ENCODE measurements around the gene DCST2. TPM values are rescaled to one million over a fixed set of nuclear protein-coding genes. Genes with fewer than 3 reads are reported as not detected.

The DCST2 gene
- total RNA-seq, 1 donor from 2014 or later: under 0.01 TPM

- TF ChIP-seq CTCF (IDR thresholded peaks at IDR 0.05; ENCODE audit: insufficient read depth, low read length, severe bottlenecking): no peak
- FAIRE-seq (no peak), DNase-seq (ENCODE audit: low read depth) (no peak)
- Histone ChIP-seq H3K36me3 (ENCODE audit: control insufficient read depth, insufficient read depth, low read length) (peaks cover 6% of the 10 kb centered on the region), H3K4me3 (ENCODE audit: low read depth, low read length) (no peak overlapping the region), H3K27me3 (ENCODE audit: control insufficient read depth, insufficient read depth, low read length) (no peaks in the 10 kb centered on the region)
These were observed 15.1 kb upstream of the DCST2 start for GRCh38 chr1:155048449-155049334.

GRCh38 chr1:155044812-155045657 lies 11.5 kb upstream of the DCST2 start:
- Histone ChIP-seq H3K27me3 (ENCODE audit: control insufficient read depth, insufficient read depth, low read length) (no peaks in the 10 kb centered on the region), H3K36me3 (ENCODE audit: control insufficient read depth, insufficient read depth, low read length) (no peaks in the 10 kb centered on the region), H3K4me3 (ENCODE audit: low read depth, low read length) (no peak overlapping the region)
- DNase-seq (ENCODE audit: low read depth) (peak; percentile 61), FAIRE-seq (no peak)
- TF ChIP-seq CTCF (IDR thresholded peaks at IDR 0.05; ENCODE audit: insufficient read depth, low read length, severe bottlenecking): peak; percentile 77

GRCh38 chr1:155044365-155044764 lies 10.8 kb upstream of the DCST2 start:
- no peak for DNase-seq (ENCODE audit: low read depth)
- no peak for TF ChIP-seq CTCF (IDR thresholded peaks at IDR 0.05; ENCODE audit: insufficient read depth, low read length, severe bottlenecking)
- Histone ChIP-seq H3K36me3 (ENCODE audit: control insufficient read depth, insufficient read depth, low read length) (no peaks in the 10 kb centered on the region), H3K27me3 (ENCODE audit: control insufficient read depth, insufficient read depth, low read length) (no peaks in the 10 kb centered on the region), H3K4me3 (ENCODE audit: low read depth, low read length) (no peak overlapping the region)
- no peak for FAIRE-seq

GRCh38 chr1:155043793-155044192 lies 10.2 kb upstream of the DCST2 start:
- TF ChIP-seq CTCF (IDR thresholded peaks at IDR 0.05; ENCODE audit: insufficient read depth, low read length, severe bottlenecking): no peak
- no peak for FAIRE-seq

GRCh38 chr1:155043301-155043702 lies 9.7 kb upstream of the DCST2 start:
- no peak for TF ChIP-seq CTCF (IDR thresholded peaks at IDR 0.05; ENCODE audit: insufficient read depth, low read length, severe bottlenecking)
- Histone ChIP-seq H3K36me3 (ENCODE audit: control insufficient read depth, insufficient read depth, low read length) (no peaks in the 10 kb centered on the region), H3K4me3 (ENCODE audit: low read depth, low read length) (no peak overlapping the region), H3K27me3 (ENCODE audit: control insufficient read depth, insufficient read depth, low read length) (no peaks in the 10 kb centered on the region)
- no peak for FAIRE-seq
- DNase-seq (ENCODE audit: low read depth): no peak

More at GRCh38 chr1:155043793-155044192, 10.2 kb upstream of the DCST2 start:
- Histone ChIP-seq H3K27me3 (ENCODE audit: control insufficient read depth, insufficient read depth, low read length) (no peaks in the 10 kb centered on the region), H3K36me3 (ENCODE audit: control insufficient read depth, insufficient read depth, low read length) (no peaks in the 10 kb centered on the region), H3K4me3 (ENCODE audit: low read depth, low read length) (no peak overlapping the region)
- DNase-seq (ENCODE audit: low read depth): no peak

All from bronchial epithelial cell (primary cell).